Esophagus muscularis mucosa (tissue), 3 donors: ENCODE results near the gene IKZF4.

Source experiments
- CTCF ChIP-seq, 3 experiments: fragments of 200-600 bp in 2 of 3; fragments of 450-650 bp in 1 of 3; sonication (generic) in 2 of 3; IDR thresholded peaks; one replicate each; pipeline ENCODE4 v1.5.1; 2017 to 2019; ENCODE audit warnings: antibody characterized with exemption in 3 of 3, mild to moderate bottlenecking in 2 of 3, moderate library complexity in 1 of 3
- POLR2A ChIP-seq: fragments of 450-650 bp; IDR thresholded peaks from one replicate; pipeline ENCODE4 v1.6.1; 2017; ENCODE audit warnings: antibody characterized with exemption, moderate library complexity, mild to moderate bottlenecking, low read depth
- POLR2AphosphoS5 ChIP-seq, 2 donors: sonication (generic); formaldehyde crosslinking; IDR thresholded peaks; one replicate each; pipeline ENCODE4 v1.6.1; 2017; ENCODE audit warnings: antibody characterized with exemption in 2 of 2

DNA sequence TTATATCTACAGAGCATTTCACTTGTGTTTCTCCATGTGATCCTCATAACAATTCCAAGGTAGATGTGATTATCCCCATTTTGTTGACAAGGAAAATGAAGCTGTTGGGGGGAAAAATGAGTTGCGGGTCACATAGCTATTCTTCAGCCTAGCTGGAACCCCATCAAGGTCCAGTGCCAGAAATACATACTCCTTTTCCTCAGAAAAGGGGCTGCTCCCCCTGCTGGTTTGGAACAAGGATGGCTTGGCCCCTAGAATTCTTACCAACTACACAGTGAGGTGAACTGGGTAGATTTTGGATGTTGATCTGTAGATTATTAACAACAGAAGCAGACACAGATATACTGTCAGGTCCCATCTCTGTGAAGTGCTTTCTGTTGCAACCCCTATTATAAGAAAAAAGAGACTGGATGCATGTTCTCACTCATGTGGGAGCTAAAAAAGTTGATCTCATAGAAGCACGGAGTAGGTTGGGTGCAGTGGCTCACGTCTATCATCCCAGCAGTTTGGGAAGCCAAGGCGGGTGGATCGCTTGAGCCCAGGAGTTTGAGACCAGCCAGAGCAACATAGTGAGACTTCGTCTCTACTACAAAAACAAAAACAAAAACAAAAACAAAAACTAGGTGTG, 8.9 kb downstream of the IKZF4 start:
- TF ChIP-seq CTCF (IDR thresholded peaks at IDR 0.05) (peak; percentile 56 to 71 (median 63)), POLR2AphosphoS5 (IDR thresholded peaks at IDR 0.05) (peak in 1 of 2 donors; percentile 5), POLR2A (no peak)
